ENCODE results near the gene C1orf210. TPM values are rescaled to one million over a fixed set of nuclear protein-coding genes. Genes with fewer than 3 reads are reported as not detected.

Gene C1orf210
- total RNA-seq, 4 donors from 2014 or later, result 0.27 TPM; not detected in 3

- H3K9me3 ChIP-seq, result no peaks in the 10 kb centered on the region
- H3K27me3 ChIP-seq, result peaks cover 45% of the 10 kb centered on the region
- no peak overlapping the region for H3K4me3 ChIP-seq
- no peak for ATAC-seq
- TF ChIP-seq EP300 (IDR thresholded peaks at IDR 0.05) (no peak), CTCF (IDR thresholded peaks at IDR 0.05) (no peak), POLR2AphosphoS5 (IDR thresholded peaks at IDR 0.05) (no peak), POLR2A (IDR thresholded peaks at IDR 0.05) (no peak)
- peaks cover 0 to 9% (median 4%) of the 10 kb centered on the region in 3 donors for H3K4me1 ChIP-seq
- WGBS, 2 donors (ENCODE audit: low coverage in 1 of 2), result 95 to 100% methylated on average over 4 to 6 of the region's 7 CpGs
- no peak overlapping the region for H3K27ac ChIP-seq
- no peaks in the 10 kb centered on the region for H3K36me3 ChIP-seq
Measured at GRCh38 chr1:43273708-43274107, 11.7 kb downstream of the C1orf210 start.

- Histone ChIP-seq H3K9me3 (no peaks in the 10 kb centered on the region), H3K27ac (no peak overlapping the region), H3K4me3 (no peak overlapping the region), H3K4me1 (peaks cover 0 to 9% (median 4%) of the 10 kb centered on the region in 3 donors), H3K36me3 (no peaks in the 10 kb centered on the region), H3K27me3 (peaks cover 45% of the 10 kb centered on the region)
- no peak for ATAC-seq
- no peak for TF ChIP-seq CTCF (IDR thresholded peaks at IDR 0.05)
- TF ChIP-seq POLR2A (IDR thresholded peaks at IDR 0.05), result no peak
- TF ChIP-seq POLR2AphosphoS5 (IDR thresholded peaks at IDR 0.05), result no peak
- no peak for TF ChIP-seq EP300 (IDR thresholded peaks at IDR 0.05)
- WGBS, 2 donors (ENCODE audit: low coverage in 1 of 2), result 93 to 95% methylated on average over 3 to 7 of the region's 46 CpGs
Measured at GRCh38 chr1:43272576-43273571, 12.5 kb downstream of the C1orf210 start.

GRCh38 chr1:43272161-43272560 is 13.2 kb downstream of the C1orf210 start:
- WGBS, 2 donors (ENCODE audit: low coverage in 1 of 2), result 58% methylated on average over 4 of the region's 9 CpGs; no CpG with 5 or more reads in 1 of the 2 donors
- Histone ChIP-seq H3K4me1 (peaks cover 0 to 9% (median 4%) of the 10 kb centered on the region in 3 donors), H3K9me3 (no peaks in the 10 kb centered on the region), H3K36me3 (no peaks in the 10 kb centered on the region), H3K27ac (no peak overlapping the region), H3K4me3 (no peak overlapping the region), H3K27me3 (peaks cover 45% of the 10 kb centered on the region)
- TF ChIP-seq CTCF (IDR thresholded peaks at IDR 0.05) (no peak), POLR2AphosphoS5 (IDR thresholded peaks at IDR 0.05) (no peak), POLR2A (IDR thresholded peaks at IDR 0.05) (no peak), EP300 (IDR thresholded peaks at IDR 0.05) (no peak)
- no peak for ATAC-seq

- ATAC-seq, result no peak
- Histone ChIP-seq H3K27me3 (peaks cover 45% of the 10 kb centered on the region), H3K27ac (no peak overlapping the region), H3K4me3 (no peak overlapping the region), H3K4me1 (peaks cover 0 to 9% (median 4%) of the 10 kb centered on the region in 3 donors), H3K9me3 (no peaks in the 10 kb centered on the region), H3K36me3 (no peaks in the 10 kb centered on the region)
- TF ChIP-seq CTCF (IDR thresholded peaks at IDR 0.05) (no peak), POLR2A (IDR thresholded peaks at IDR 0.05) (no peak)
- WGBS, 2 donors (ENCODE audit: low coverage in 1 of 2), result 79 to 80% methylated on average over 6 to 9 of the region's 12 CpGs
Measured at GRCh38 chr1:43271186-43272118, 13.9 kb downstream of the C1orf210 start.

All from gastroesophageal sphincter (tissue), 4 donors.